ENCODE results near the gene GORASP2.

The GORASP2 gene

GRCh38 chr2:170887496-170887895 lies 41.6 kb upstream of the GORASP2 start:
- ATAC-seq, result no peak; the same call in 2 of the 3 replicates
- TF ChIP-seq PPARA (CRISPR knock-in tag; IDR thresholded peaks at IDR 0.05; ENCODE audit: borderline replicate concordance) (no peak), ESRRG (CRISPR knock-in tag; IDR thresholded peaks at IDR 0.05) (no peak), BACH2 (CRISPR knock-in tag; IDR thresholded peaks at IDR 0.05; ENCODE audit: borderline replicate concordance) (no peak), GLIS3 (CRISPR knock-in tag; IDR thresholded peaks at IDR 0.05) (no peak), ZNF70 (CRISPR knock-in tag; IDR thresholded peaks at IDR 0.05) (no peak), ZNF565 (CRISPR knock-in tag; conservative IDR thresholded peaks at IDR 0.05; ENCODE audit: low read depth) (no peak), POU6F1 (CRISPR knock-in tag; IDR thresholded peaks at IDR 0.05; ENCODE audit: borderline replicate concordance, low read depth) (no peak), SNAI2 (CRISPR knock-in tag; IDR thresholded peaks at IDR 0.05) (no peak), TOX (CRISPR knock-in tag; IDR thresholded peaks at IDR 0.05; ENCODE audit: borderline replicate concordance) (no peak), OSR1 (CRISPR knock-in tag; IDR thresholded peaks at IDR 0.05) (no peak), ZC3H10 (CRISPR knock-in tag; IDR thresholded peaks at IDR 0.05) (no peak)
- TF ChIP-seq, protein P1, sequence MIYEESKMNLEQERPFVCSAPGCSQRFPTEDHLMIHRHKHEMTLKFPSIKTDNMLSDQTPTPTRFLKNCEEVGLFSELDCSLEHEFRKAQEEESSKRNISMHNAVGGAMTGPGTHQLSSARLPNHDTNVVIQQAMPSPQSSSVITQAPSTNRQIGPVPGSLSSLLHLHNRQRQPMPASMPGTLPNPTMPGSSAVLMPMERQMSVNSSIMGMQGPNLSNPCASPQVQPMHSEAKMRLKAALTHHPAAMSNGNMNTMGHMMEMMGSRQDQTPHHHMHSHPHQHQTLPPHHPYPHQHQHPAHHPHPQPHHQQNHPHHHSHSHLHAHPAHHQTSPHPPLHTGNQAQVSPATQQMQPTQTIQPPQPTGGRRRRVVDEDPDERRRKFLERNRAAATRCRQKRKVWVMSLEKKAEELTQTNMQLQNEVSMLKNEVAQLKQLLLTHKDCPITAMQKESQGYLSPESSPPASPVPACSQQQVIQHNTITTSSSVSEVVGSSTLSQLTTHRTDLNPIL (CRISPR knock-in tag; IDR thresholded peaks at IDR 0.05; ENCODE audit: low read depth), result no peak
- TF ChIP-seq, protein P2, sequence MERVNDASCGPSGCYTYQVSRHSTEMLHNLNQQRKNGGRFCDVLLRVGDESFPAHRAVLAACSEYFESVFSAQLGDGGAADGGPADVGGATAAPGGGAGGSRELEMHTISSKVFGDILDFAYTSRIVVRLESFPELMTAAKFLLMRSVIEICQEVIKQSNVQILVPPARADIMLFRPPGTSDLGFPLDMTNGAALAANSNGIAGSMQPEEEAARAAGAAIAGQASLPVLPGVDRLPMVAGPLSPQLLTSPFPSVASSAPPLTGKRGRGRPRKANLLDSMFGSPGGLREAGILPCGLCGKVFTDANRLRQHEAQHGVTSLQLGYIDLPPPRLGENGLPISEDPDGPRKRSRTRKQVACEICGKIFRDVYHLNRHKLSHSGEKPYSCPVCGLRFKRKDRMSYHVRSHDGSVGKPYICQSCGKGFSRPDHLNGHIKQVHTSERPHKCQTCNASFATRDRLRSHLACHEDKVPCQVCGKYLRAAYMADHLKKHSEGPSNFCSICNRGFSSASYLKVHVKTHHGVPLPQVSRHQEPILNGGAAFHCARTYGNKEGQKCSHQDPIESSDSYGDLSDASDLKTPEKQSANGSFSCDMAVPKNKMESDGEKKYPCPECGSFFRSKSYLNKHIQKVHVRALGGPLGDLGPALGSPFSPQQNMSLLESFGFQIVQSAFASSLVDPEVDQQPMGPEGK (CRISPR knock-in tag; IDR thresholded peaks at IDR 0.05; ENCODE audit: borderline replicate concordance), result no peak

GRCh38 chr2:170887896-170888295 lies 41.2 kb upstream of the GORASP2 start:
- no peak for TF ChIP-seq ZFP3 (CRISPR knock-in tag; IDR thresholded peaks at IDR 0.05)
- no peak for TF ChIP-seq ESRRG (CRISPR knock-in tag; IDR thresholded peaks at IDR 0.05)
- no peak for TF ChIP-seq ZFP30 (CRISPR knock-in tag; IDR thresholded peaks at IDR 0.05)
- TF ChIP-seq, protein P2 (CRISPR knock-in tag; IDR thresholded peaks at IDR 0.05; ENCODE audit: borderline replicate concordance), result no peak
- no peak for TF ChIP-seq TOX (CRISPR knock-in tag; IDR thresholded peaks at IDR 0.05; ENCODE audit: borderline replicate concordance)
- no peak for TF ChIP-seq TSHZ2 (CRISPR knock-in tag; IDR thresholded peaks at IDR 0.05)
- no peak for TF ChIP-seq TCF4 (CRISPR knock-in tag; IDR thresholded peaks at IDR 0.05; ENCODE audit: borderline replicate concordance)
- ATAC-seq, result no peak

GRCh38 chr2:170891893-170892292 lies 37.2 kb upstream of the GORASP2 start:
- ATAC-seq, result no peak
- TF ChIP-seq ESRRG (CRISPR knock-in tag; IDR thresholded peaks at IDR 0.05), result no peak
- no peak for TF ChIP-seq GLIS3 (CRISPR knock-in tag; IDR thresholded peaks at IDR 0.05)
- TF ChIP-seq, protein P1 (CRISPR knock-in tag; IDR thresholded peaks at IDR 0.05; ENCODE audit: low read depth), result no peak
- no peak for TF ChIP-seq BACH2 (CRISPR knock-in tag; IDR thresholded peaks at IDR 0.05; ENCODE audit: borderline replicate concordance)
- TF ChIP-seq TCF4 (CRISPR knock-in tag; IDR thresholded peaks at IDR 0.05; ENCODE audit: borderline replicate concordance), result no peak
- TF ChIP-seq PPARA (CRISPR knock-in tag; IDR thresholded peaks at IDR 0.05; ENCODE audit: borderline replicate concordance), result no peak
- TF ChIP-seq SNAI2 (CRISPR knock-in tag; IDR thresholded peaks at IDR 0.05), result no peak
- TF ChIP-seq CSDC2 (CRISPR knock-in tag; IDR thresholded peaks at IDR 0.05), result no peak
- no peak for TF ChIP-seq POU6F1 (CRISPR knock-in tag; IDR thresholded peaks at IDR 0.05; ENCODE audit: borderline replicate concordance, low read depth)
- no peak for TF ChIP-seq ZNF565 (CRISPR knock-in tag; conservative IDR thresholded peaks at IDR 0.05; ENCODE audit: low read depth)
- no peak for TF ChIP-seq CSRNP3 (CRISPR knock-in tag; IDR thresholded peaks at IDR 0.05)
